ENCODE results near the gene IFITM1.
A peak's percentile ranks its signal among the peaks of the same experiment; 100 is the strongest.

IFITM1 gene

GRCh38 chr11:298406-299065 lies 15.3 kb upstream of the IFITM1 start:
- no peak for TF ChIP-seq CTCF (IDR thresholded peaks at IDR 0.05; ENCODE audit: insufficient read depth, missing control alignments)
- FAIRE-seq (no peak), DNase-seq (ENCODE audit: insufficient read length, low spot score) (no peak)

GRCh38 chr11:299081-299891 lies 14.6 kb upstream of the IFITM1 start, which contains the start of gene IFITM5:
IFITM5 (minus strand) TSS chr11:299526; CDS start chr11:299490, 36 bp downstream.
- no peak for DNase-seq (ENCODE audit: insufficient read length, low spot score)
- no peak for FAIRE-seq
- no peak for TF ChIP-seq CTCF (IDR thresholded peaks at IDR 0.05; ENCODE audit: insufficient read depth, missing control alignments)

GRCh38 chr11:299951-300735 lies 13.7 kb upstream of the IFITM1 start:
- no peak for FAIRE-seq
- TF ChIP-seq CTCF (IDR thresholded peaks at IDR 0.05; ENCODE audit: insufficient read depth, missing control alignments): no peak

GRCh38 chr11:303363-303762 lies 10.5 kb upstream of the IFITM1 start:
- FAIRE-seq (no peak), DNase-seq (ENCODE audit: insufficient read length, low spot score) (no peak)
- no peak for TF ChIP-seq CTCF (IDR thresholded peaks at IDR 0.05; ENCODE audit: insufficient read depth, missing control alignments)

More at GRCh38 chr11:299951-300735, 13.7 kb upstream of the IFITM1 start:
- no peak for DNase-seq (ENCODE audit: insufficient read length, low spot score)

- no peak for TF ChIP-seq CTCF (IDR thresholded peaks at IDR 0.05; ENCODE audit: insufficient read depth, missing control alignments)
- FAIRE-seq: no peak
Measured at GRCh38 chr11:304061-304506, 9.8 kb upstream of the IFITM1 start.

GRCh38 chr11:304915-305843 lies 8.7 kb upstream of the IFITM1 start:
- TF ChIP-seq CTCF (IDR thresholded peaks at IDR 0.05; ENCODE audit: insufficient read depth, missing control alignments): peak; percentile 70
- FAIRE-seq: no peak
- peak; percentile 58 for DNase-seq (ENCODE audit: insufficient read length, low spot score)

More at GRCh38 chr11:304061-304506, 9.8 kb upstream of the IFITM1 start:
- DNase-seq (ENCODE audit: insufficient read length, low spot score): no peak
